HG02588 (cell line): Measurements from ENCODE around the gene FBN2.
"Not testable (repeated sequence)": the region's sequence is repeated elsewhere in the genome, so short reads cannot be mapped to it uniquely, and the experiment has no call there.

Experiments used
- ATAC-seq: cut with Tn5 transposase; IDR thresholded peaks from one replicate; pipeline ENCODE4 v1.9.1; 2021; ENCODE audit warnings: mild to moderate bottlenecking, moderate library complexity; ENCODE audit not compliant: unreplicated experiment

The FBN2 gene

DNA sequence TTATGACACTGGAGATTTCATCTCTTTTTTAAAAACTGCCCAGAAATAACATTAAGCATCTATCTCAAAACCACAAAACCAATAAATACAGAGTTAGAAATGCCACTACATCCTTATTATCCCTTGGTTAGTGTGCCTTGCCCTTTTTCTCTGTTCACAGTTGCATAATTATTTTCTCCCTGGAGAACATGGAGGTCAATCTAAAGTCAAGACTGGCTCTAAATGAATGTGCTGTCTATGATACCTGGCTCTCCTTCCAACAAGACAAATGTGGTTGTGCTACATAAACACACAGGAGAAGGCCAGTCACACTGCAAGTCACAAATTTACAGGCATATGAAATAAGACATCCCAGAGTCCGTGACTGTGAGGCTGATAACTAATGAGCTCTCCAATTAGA is 2.8 kb downstream of the FBN2 start:
- ATAC-seq: no peak

DNA sequence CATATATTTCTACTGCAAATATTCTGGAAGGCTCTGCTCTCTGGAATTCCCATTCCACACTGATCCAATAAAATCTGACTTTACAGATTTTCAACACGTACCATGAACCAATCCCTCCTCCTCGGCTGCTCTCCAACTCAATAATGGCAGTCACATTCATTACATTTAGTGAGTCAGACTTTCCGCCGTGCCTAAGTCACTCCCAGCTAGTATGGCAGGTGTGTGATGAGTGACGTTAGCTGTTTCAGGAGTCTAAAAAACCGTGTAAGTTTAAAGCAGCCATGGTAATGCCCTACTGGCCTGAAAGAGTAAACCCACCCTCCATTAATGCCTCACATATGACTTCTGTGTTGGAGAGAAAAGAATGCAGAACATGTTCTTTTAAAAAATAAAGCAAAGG is 3.3 kb downstream of the FBN2 start:
- no peak for ATAC-seq

GRCh38 chr5:128532776-128533175 is 5.3 kb downstream of the FBN2 start:
- ATAC-seq: no peak

DNA sequence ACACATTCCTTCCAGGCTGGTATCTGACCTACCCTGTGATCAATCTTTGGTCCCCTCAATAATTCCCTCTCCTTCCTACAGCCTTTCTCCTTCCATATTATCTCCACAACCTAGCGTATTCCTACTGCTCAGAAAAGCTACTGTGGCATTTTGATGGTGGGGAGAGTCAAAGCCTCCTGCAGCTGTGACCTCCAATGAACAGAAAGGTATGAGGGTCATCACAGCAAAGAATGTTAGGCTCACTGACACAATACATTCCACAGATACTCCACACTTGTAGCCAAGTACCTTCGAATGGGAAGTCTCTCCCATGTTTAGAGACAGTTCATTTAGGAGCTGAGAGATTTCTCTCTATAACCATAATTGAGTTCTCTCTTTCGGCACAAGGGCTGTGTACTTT is 5.9 kb downstream of the FBN2 start:
- no peak for ATAC-seq

DNA sequence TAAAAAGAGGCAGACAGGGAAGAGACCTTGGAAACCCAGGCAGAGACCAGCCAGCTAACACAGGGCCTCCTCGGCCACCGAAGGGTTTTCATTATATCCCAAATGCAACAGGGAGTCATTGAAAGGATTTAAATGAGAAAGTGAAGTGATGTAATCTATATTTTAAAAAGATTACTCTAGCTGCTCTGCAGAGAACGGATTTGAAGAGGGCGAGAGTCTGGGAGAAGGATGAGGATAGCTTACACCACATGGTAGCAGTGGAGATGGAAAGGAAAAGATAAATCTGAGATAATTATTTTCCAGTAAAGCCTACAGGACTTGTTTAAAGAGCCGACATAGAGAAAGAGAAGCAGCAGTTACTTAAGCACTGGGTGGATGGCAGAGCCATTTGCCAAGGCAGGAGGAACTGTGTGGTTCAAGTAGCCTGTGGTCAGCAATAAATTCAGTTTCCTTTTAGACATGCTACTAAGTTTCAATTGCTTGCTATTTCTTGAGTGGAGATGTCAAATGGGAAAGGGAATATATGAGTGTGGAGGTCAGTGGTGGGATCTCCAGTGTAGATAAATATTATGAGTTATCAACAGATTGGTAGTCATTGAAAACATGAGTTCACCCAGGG is 9.3 kb downstream of the FBN2 start:
- ATAC-seq: no peak

DNA sequence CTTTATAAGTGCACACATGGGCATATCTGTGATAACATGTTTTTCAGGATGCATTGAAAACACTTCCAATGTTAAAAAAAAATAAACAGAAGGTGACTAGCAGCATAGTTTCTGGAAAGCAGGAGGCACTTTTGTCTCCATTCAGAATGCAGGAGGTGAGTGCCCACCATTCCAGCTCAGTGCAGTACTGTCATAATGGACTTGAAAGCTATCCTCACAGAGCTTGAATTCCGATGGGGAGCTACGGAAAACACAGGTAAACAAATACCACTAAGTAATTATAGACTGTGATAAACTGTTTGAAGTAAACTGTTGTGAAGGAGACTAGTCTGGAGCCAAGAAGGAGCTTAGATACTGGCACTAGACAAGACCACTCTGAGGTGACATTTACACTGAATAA is 9.9 kb downstream of the FBN2 start:
- ATAC-seq: no peak

DNA sequence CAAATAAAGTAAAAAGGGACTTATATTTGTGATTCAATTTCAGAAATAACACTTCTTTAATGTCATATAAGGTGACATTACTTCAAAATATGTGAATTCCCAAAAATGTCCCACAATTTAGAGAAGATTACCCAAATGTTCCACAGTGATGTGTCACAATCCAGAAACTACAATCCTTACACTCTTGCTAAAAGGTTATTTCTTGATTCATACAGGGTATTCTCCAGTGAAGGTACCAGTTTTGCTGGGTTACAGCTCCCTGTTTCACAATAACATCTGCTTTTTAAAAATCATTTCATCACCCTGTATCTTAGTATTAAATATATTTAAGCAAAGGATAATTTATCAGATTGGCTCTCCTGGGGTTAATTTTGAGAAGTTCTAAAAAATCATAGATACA is 11.0 kb downstream of the FBN2 start:
- no peak for ATAC-seq

GRCh38 chr5:128522336-128522735 is 15.7 kb downstream of the FBN2 start:
- no peak for ATAC-seq

- no peak for ATAC-seq
Measured at GRCh38 chr5:128519827-128520226, 18.2 kb downstream of the FBN2 start.

DNA sequence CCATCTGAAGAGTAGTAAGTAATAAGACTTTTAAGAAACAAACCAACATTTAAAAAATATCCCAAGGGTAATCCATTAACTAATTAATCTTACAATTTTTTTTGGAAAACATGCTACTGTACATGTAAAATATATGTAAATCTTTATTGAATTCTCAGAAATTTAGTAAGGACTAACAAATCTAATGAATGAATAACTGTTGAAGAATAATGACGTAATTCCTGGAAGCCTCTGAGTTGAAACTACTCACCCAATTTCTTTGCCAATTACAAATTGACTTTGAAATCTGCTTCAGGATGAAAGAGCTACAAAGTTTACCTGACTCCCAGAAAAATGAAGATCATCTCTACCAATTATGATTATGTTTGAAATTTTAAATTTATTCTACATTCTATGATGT is 21.1 kb downstream of the FBN2 start:
- ATAC-seq: no peak

GRCh38 chr5:128513806-128514205 is 24.2 kb downstream of the FBN2 start:
- no peak for ATAC-seq

- no peak for ATAC-seq
Measured at GRCh38 chr5:128512894-128513293, 25.2 kb downstream of the FBN2 start.

DNA sequence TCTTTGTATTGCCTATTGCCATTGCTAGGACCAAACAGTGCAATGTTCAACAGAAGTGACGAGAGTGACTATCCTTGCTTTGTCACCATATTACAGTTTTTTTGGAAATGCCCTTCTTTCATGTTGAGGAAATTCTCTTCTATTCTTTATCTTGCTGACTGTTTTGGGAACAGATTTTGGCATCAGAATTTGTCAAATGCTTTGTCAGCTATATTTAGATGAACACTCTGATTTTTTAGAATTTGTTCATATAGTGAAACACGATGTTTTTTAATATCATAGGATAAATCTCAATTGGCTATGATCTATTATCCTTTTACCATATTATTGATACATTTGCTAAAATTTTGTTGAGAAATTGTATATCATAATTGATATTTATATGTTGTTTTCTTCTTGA is 31.4 kb downstream of the FBN2 start:
- no peak for ATAC-seq

GRCh38 chr5:128503727-128504126 is 34.3 kb downstream of the FBN2 start:
- not testable (repeated sequence) for ATAC-seq

DNA sequence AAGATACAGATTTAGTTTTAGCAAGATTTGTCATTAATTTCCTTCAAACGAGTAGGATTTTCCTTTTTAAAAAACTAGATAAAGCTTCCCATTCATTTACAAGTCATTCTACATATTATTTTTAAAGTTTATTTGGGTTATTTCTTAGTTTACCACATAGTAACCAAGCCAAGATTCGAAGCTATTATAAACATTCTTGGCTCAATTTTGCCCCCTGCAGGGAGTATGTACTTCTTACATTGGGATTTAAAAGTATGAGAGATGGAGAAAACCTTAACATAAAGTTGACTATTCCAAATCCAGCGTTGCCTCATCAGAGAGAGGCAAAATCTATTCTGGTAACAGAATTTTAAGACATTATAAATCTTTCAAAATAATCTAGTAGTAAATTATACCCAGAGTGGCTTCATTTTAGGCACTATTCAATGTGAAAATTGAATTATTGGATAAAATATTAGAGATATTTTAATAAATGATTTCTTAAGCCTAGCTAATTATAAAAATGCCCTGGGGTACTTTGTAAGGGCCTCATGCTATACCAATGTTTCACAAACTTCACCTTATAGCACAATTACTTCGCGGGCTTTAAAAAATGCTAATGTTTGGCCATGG is 39.1 kb downstream of the FBN2 start:
- no peak for ATAC-seq

DNA sequence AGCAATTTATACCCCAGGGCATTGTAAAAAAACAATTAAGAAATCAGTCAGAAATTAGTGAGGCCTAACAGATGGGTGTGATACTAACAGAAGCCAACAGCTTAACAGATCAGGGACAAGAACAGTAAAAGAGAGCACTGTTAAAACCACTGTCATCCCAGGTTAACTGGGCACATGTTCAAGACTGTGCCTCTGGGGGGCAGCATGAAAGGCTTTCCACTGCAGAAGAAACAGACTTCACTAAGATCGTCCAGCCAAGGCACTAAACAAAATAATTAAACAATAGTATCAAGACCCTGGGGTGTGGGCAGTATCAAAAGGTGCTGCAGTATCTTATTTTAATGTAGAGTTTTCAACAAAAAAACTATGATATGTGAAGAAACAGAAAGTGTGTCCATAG is 43.5 kb downstream of the FBN2 start:
- ATAC-seq: no peak

DNA sequence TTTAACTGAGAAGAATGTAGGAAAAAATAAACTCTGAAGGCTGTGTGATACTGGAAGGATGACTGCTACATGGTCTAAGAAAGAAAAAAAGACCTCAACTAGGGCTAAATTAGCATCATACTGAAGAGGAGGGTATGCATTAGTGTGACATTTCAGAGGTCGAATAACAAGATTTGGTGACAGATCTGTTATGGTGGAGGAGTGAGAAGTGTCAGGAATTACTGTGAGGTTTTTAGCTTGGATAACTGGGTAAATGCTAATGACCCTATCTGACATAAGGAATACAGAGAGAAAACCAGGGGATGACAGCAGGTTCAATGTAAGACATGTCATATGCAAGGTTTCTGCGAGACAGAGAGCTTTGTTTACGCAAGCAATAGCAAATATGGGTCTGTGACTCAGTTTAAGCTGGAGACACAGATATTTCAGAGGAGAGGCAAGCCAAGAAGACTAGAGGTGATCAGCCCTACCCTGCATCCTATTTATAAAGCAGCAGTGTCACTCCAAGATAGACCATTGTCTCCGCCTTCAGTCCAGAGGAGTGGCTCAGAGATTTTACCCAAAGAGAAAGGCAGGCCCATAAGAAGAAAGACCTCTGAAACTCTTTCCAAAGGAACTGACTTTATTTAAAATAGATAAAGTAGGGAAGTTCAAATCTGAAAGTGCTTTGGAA is 44.3 kb downstream of the FBN2 start:
- no peak for ATAC-seq

DNA sequence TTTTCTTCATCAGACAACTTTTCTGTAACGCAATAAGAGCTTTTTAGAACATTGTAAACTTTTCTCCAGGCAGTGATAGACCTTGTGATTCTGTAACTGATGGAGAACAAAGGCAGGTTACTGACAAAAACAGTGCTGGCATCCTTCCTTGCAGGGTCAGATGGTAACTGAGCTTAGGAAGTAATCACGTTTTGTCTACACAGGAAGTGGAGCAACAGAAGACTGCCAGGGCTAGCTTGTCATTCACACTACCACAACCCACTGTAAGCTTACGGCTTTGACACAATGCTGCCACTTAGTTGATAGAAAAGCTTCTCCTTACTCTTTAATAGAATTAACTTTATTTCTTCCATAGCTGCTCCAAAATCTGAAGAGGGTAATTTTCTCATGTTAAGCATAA is 46.8 kb downstream of the FBN2 start:
- ATAC-seq: no peak

DNA sequence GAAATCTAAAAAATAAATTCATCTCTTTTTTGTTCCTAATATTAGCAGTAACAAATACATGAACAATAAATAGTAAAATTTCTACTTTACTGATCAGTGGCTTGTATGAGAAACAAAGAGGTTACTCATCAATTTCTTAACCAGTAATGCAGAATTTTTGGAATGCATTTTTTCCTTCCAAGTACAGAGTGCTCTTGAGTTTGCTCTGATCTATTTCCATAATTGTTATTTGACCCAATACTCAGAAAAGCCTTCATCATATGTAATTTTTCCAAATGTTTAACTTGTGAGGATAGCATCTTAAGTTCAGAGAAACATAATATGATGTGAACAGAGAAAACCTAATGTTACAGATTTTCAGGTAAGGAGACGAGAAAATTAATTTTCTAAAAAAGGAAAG is 47.3 kb downstream of the FBN2 start:
- no peak for ATAC-seq

DNA sequence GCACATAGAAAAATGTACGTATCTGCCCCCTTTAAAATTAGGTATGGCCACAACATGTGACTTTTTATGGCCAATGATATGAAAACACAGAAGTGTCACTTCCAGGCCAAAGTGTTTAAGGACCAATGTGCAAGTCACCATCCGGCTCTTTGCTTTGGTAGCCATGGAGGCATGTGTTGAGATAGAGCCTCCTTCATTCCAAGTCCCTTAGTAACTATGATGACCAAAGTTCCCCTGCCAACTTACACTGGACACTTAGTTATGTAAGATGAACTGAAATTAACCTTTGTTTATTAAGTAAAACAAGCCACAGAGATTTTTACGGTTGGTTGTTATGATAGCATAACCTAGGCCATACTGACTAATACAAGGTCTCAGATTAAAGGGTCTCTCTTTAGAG is 51.0 kb downstream of the FBN2 start:
- no peak for ATAC-seq

GRCh38 chr5:128483738-128484137 is 54.3 kb downstream of the FBN2 start:
- no peak for ATAC-seq

DNA sequence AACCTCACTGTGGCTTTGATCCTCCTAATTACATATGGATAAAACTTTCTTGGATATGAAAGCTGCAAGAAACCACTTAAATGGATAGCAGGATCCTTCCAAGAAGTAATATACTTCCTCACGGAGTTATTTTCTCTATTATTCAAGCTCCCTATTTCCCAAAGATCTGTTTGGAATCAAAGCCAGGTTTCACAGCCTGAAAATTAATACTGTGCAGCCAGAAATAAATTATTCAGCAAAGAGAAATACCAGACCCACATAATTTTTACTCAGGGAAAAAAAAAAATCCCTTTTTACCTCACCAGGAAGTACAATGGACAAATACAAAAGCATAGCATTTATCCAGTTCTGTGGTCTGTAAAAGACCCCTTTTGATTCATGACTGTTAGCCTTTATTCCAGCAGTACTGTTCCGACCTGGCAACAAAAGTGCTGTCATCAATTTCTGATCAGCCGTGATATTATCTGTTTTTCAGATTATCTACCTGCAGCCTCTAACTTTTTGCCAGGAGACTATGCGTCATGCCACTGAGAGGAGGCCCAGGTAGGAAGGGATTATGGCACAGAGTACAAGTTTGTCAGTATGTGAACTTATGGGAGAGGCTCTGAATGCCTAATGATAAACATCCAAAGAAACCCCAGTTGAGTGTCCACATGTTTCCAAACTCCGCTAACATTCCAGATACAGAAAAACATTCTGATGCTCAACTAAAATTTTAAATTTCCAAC is 57.0 kb downstream of the FBN2 start:
- ATAC-seq: no peak
